K562 (cell line): ENCODE data around the gene CHPF.

Experiments
- ESRRA ChIP-seq: fragments of 450-650 bp; IDR thresholded peaks from 2 replicates; pipeline ENCODE4 v1.6.1; 2014; ENCODE audit warnings: low read depth, mild to moderate bottlenecking, moderate library complexity, borderline replicate concordance
- MLX ChIP-seq, 2 experiments: fragments of 450-650 bp in 1 of 2; sonication (generic) in 1 of 2; formaldehyde crosslinking; conservative IDR thresholded peaks; 2 replicates each; pipeline versions ENCODE4 v1.4.0 to v1.8.1; 2020 to 2022; ENCODE audit warnings: mild to moderate bottlenecking in 1 of 2, missing genetic modification reagents in 1 of 2

GRCh38 chr2:219492575-219492974 is 51.0 kb downstream of the CHPF start:
- TF ChIP-seq MLX (CRISPR knock-in tag; conservative IDR thresholded peaks at IDR 0.05): no peak
- TF ChIP-seq ESRRA: no peak
